Panc1 (cell line): ENCODE data around the gene XKR8.
"Not testable (repeated sequence)": the region's sequence is repeated elsewhere in the genome, so short reads cannot be mapped to it uniquely, and the experiment has no call there.

Experiments
- CTCF ChIP-seq: fragments of 450-650 bp; IDR thresholded peaks from 2 replicates; pipeline ENCODE4 v1.5.1; 2017; ENCODE audit warnings: mild to moderate bottlenecking
- POLR2AphosphoS5 ChIP-seq: IDR thresholded peaks from 2 replicates; pipeline ENCODE4 v1.6.1; 2012; ENCODE audit warnings: mild to moderate bottlenecking, low read depth, low read length, moderate library complexity
- REST ChIP-seq, 2 experiments: IDR thresholded peaks; 2 replicates each; pipeline ENCODE4 v1.6.1; 2011 to 2012; ENCODE audit warnings: low read depth in 2 of 2, control low read depth in 1 of 2, low read length in 1 of 2, mild to moderate bottlenecking in 1 of 2, moderate library complexity in 1 of 2; ENCODE audit not compliant: insufficient read depth in 1 of 2
- SIN3A ChIP-seq: IDR thresholded peaks from 2 replicates; pipeline ENCODE4 v1.6.1; 2012; ENCODE audit warnings: low read depth, mild to moderate bottlenecking, low read length, moderate library complexity, borderline replicate concordance; ENCODE audit not compliant: insufficient read depth
- TCF7L2 ChIP-seq: IDR thresholded peaks from 2 replicates; pipeline ENCODE4 v1.6.1; 2011; ENCODE audit warnings: mild to moderate bottlenecking, low read depth, low read length, inconsistent platforms

- not testable (repeated sequence) for TF ChIP-seq POLR2AphosphoS5; CTCF; REST (IDR thresholded peaks at IDR 0.05; ENCODE audit: insufficient read depth in 1 of 2, low read depth in 2 of 2, low read length in 1 of 2); TCF7L2; SIN3A
Measured at GRCh38 chr1:27994526-27994925, 34.8 kb downstream of the XKR8 start.
